Measurements from ENCODE around the gene VDR.

DNA sequence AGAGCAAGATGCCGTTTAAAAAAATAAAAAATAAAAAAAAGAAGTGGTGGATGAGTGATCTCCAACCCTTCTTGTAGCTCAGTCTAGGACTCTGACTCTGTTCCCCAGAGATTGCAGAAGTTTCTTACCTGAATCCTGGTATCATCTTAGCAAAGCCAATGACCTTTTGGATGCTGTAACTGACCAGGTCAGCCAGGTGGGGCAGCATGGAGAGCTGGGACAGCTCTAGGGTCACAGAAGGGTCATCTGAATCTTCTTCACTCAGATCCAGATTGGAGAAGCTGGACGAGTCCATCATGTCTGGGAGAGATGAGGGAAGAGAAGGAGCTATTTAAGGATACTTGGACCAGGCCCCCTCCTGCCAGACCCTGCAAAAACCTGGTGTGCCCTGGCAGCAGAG lies 49.3 kb downstream of the VDR start:
- TF ChIP-seq EZH2phosphoT487 (IDR thresholded peaks at IDR 0.05; ENCODE audit: insufficient read depth, low read depth) (no peak), EZH2 (IDR thresholded peaks at IDR 0.05; ENCODE audit: insufficient read depth, poor library complexity, severe bottlenecking) (no peak)

All from GM23248 (cell line).